Measurements from ENCODE around the gene MAGEA10.

DNA sequence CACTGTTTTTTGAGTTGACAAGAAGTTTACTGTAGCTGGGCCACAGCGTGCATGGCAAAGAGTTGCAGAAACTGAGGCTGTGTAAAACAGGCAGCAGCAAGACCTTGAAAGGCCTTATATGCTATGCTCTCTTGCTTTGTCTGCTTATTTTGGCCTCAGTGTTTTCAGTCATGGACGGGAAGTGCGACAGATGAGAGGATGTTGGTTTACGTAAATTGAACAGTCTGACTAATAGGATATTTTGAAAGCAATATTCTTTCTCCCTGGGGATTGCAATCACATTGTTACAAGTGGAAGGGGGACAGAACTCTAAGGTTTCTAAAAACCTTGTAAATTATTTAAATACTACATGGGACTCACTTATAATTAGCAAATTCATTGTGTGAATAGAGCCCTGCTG is 32.2 kb upstream of the MAGEA10 start:
- TF ChIP-seq CTCF (IDR thresholded peaks at IDR 0.05; ENCODE audit: low read depth, low read length, missing input control) (no peak), MAX (IDR thresholded peaks at IDR 0.05) (no peak), ZBTB33 (IDR thresholded peaks at IDR 0.05) (no peak), RAD21 (IDR thresholded peaks at IDR 0.05) (no peak), HNF4G (IDR thresholded peaks at IDR 0.05) (no peak)
- TF ChIP-seq, protein P1, sequence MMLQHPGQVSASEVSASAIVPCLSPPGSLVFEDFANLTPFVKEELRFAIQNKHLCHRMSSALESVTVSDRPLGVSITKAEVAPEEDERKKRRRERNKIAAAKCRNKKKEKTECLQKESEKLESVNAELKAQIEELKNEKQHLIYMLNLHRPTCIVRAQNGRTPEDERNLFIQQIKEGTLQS (IDR thresholded peaks at IDR 0.05): no peak

Measured in liver (tissue), 3 donors.